SK-N-SH (cell line): ENCODE results near the gene TRUB2. TPM values are rescaled to one million over a fixed set of nuclear protein-coding genes. Genes with fewer than 3 reads are reported as not detected.

Source experiments
- CTCF ChIA-PET: fragments of 300-600, 350-600 bp; formaldehyde crosslinking; extraction: SDS; loops from one replicate; lab custom pipeline; 2021; lab: Yijun Ruan, JAX
- POLR2A ChIA-PET: fragments of 350-600 bp; sonication (Branson Sonifier 250); formaldehyde crosslinking; extraction: SDS; loops from one replicate; lab custom pipeline; 2020; ENCODE audit warnings: antibody characterized with exemption, inconsistent platforms; lab: Yijun Ruan, JAX
- DNase-seq: peaks from one replicate; pipeline ENCODE4 v3.0.0; 2012
- H2AFZ ChIP-seq: fragments of 200-600 bp; sonication (generic); 2 replicates; pipeline ENCODE4 v1.8.1; 2016; ENCODE audit warnings: antibody characterized with exemption, mild to moderate bottlenecking, low read depth
- H3F3A ChIP-seq: fragments of 200-600 bp; sonication (generic); replicated peaks from 2 replicates; pipeline ENCODE3; 2016; ENCODE audit warnings: antibody characterized with exemption, mild to moderate bottlenecking; ENCODE audit not compliant: insufficient read depth
- H3K27ac ChIP-seq, 2 experiments: fragments of 200-500 bp in 1 of 2; fragments of 200-600 bp in 1 of 2; sonication (Bioruptor generic) in 1 of 2; sonication (generic), shearing (Covaris generic) in 1 of 2; 2 replicates each; pipeline versions ENCODE4 v1.5.1 to v1.6.1; 2014 to 2016; ENCODE audit warnings: low read depth in 2 of 2, inconsistent platforms in 1 of 2, low read length in 1 of 2, mild to moderate bottlenecking in 1 of 2, mixed read lengths in 1 of 2
- H3K27me3 ChIP-seq: fragments of 200-600 bp; sonication (generic), shearing (Covaris generic); 2 replicates; pipeline ENCODE4 v1.6.1; 2016; ENCODE audit warnings: mixed run types; ENCODE audit not compliant: insufficient read depth
- H3K36me3 ChIP-seq, 2 experiments: fragments of 200-500 bp in 1 of 2; fragments of 200-600 bp in 1 of 2; sonication (Bioruptor generic) in 1 of 2; sonication (generic) in 1 of 2; replicated peaks in 1 of 2; 2 replicates each; pipeline versions ENCODE3 to v1.5.1; 2014 to 2016; ENCODE audit warnings: low read length in 1 of 2, mild to moderate bottlenecking in 1 of 2; ENCODE audit not compliant: insufficient read depth in 2 of 2, control insufficient read depth in 1 of 2
- H3K4me1 ChIP-seq, 2 experiments: fragments of 200-500 bp in 1 of 2; fragments of 200-600 bp in 1 of 2; sonication (Bioruptor generic) in 1 of 2; sonication (generic), shearing (Covaris generic) in 1 of 2; 2 replicates each; pipeline versions ENCODE4 v1.5.1 to v1.6.1; 2014 to 2016; ENCODE audit warnings: low read depth in 1 of 2, low read length in 1 of 2, mixed run types in 1 of 2; ENCODE audit not compliant: insufficient read depth in 2 of 2, control insufficient read depth in 1 of 2
- H3K4me2 ChIP-seq: fragments of 200-600 bp; sonication (generic), shearing (Covaris generic); 2 replicates; pipeline ENCODE4 v1.6.1; 2017; ENCODE audit warnings: mixed run types
- H3K4me3 ChIP-seq, 2 experiments: fragments of 200-500 bp in 1 of 2; fragments of 200-600 bp in 1 of 2; sonication (Bioruptor generic) in 1 of 2; sonication (generic), shearing (Covaris generic) in 1 of 2; 2 replicates each; pipeline versions ENCODE4 v1.5.1 to v1.8.1; 2014 to 2016; ENCODE audit warnings: low read depth in 2 of 2, inconsistent platforms in 1 of 2, low read length in 1 of 2, mild to moderate bottlenecking in 1 of 2, mixed read lengths in 1 of 2, moderate library complexity in 1 of 2
- H3K79me2 ChIP-seq: fragments of 200-600 bp; sonication (generic); 2 replicates; pipeline ENCODE4 v1.8.1; 2017; ENCODE audit warnings: mild to moderate bottlenecking; ENCODE audit not compliant: insufficient read depth
- H3K9ac ChIP-seq: fragments of 200-600 bp; sonication (generic); 2 replicates; pipeline ENCODE4 v1.6.1; 2017; ENCODE audit warnings: mixed run types
- H3K9me2 ChIP-seq: fragments of 200-600 bp; sonication (generic); 2 replicates; pipeline ENCODE4 v1.6.1; 2017; ENCODE audit warnings: mixed run types
- H3K9me3 ChIP-seq: fragments of 200-600 bp; sonication (generic); 2 replicates; pipeline ENCODE4 v1.6.1; 2017; ENCODE audit warnings: mixed run types, mild to moderate bottlenecking, moderate library complexity
- H4K20me1 ChIP-seq: fragments of 200-600 bp; sonication (generic); 2 replicates; pipeline ENCODE4 v1.6.1; 2017; ENCODE audit warnings: mild to moderate bottlenecking, mixed run types; ENCODE audit not compliant: insufficient read depth
- CHD2 ChIP-seq: fragments of 150-350 bp; IDR thresholded peaks from 2 replicates; pipeline ENCODE4 v1.6.1; 2018; ENCODE audit warnings: low read length; ENCODE audit not compliant: partially characterized antibody
- CTCF ChIP-seq: fragments of 200-600 bp; sonication (generic); IDR thresholded peaks from 2 replicates; pipeline ENCODE4 v1.6.1; 2017; ENCODE audit warnings: antibody characterized with exemption, mild to moderate bottlenecking, moderate library complexity
- EZH2phosphoT487 ChIP-seq: fragments of 200-600 bp; sonication (generic); IDR thresholded peaks from 2 replicates; pipeline ENCODE4 v1.6.1; 2017; ENCODE audit warnings: low read depth, mixed run types, mild to moderate bottlenecking, antibody characterized with exemption, moderate library complexity, borderline replicate concordance
- FOXM1 ChIP-seq: IDR thresholded peaks from 2 replicates; pipeline ENCODE4 v1.4.0; 2012; ENCODE audit warnings: low read depth, mild to moderate bottlenecking
- GATA2 ChIP-seq: sonication (generic); formaldehyde crosslinking; IDR thresholded peaks from 2 replicates; pipeline ENCODE4 v1.5.0; 2020; ENCODE audit warnings: mild to moderate bottlenecking, missing genetic modification reagents
- NFIC ChIP-seq: IDR thresholded peaks from 2 replicates; pipeline ENCODE4 v1.4.0; 2012; ENCODE audit warnings: borderline replicate concordance
- RAD21 ChIP-seq: IDR thresholded peaks from 2 replicates; pipeline ENCODE4 v1.6.1; 2012; ENCODE audit warnings: mild to moderate bottlenecking, low read length
- RXRA ChIP-seq: IDR thresholded peaks from 2 replicates; pipeline ENCODE4 v1.4.0; 2012; ENCODE audit warnings: low read depth, mild to moderate bottlenecking, borderline replicate concordance
- SMC3 ChIP-seq: IDR thresholded peaks from 2 replicates; pipeline ENCODE4 v1.6.1; 2012; ENCODE audit warnings: low read depth, low read length, improper control_type of control experiment
- TCF12 ChIP-seq: IDR thresholded peaks from 2 replicates; pipeline ENCODE4 v1.4.0; 2012
- USF2 ChIP-seq: fragments of 150-350 bp; IDR thresholded peaks from 2 replicates; pipeline ENCODE4 v1.6.1; 2017; ENCODE audit warnings: antibody characterized with exemption, low read length, low read depth, borderline replicate concordance
- WGBS: methylation state at CpG from one replicate; pipeline ENCODE4 v1.1.6; 2017; ENCODE audit warnings: low lambda C conversion rate; 5-methylcytosine and 5-hydroxymethylcytosine counted together
- polyA plus RNA-seq, 3 experiments: library from polyadenylated mRNA; depleted of rRNA; stranded (reverse); fragments of >200 nt; gene quantifications; 2 replicates each; pipeline ENCODE4 v1.2.3, GENCODE V29; 2012

The TRUB2 gene
- polyA plus RNA-seq, 1 of the 3 experiments (the other 2 are of a cell fraction), result 18.8 TPM

- WGBS, result over 99% methylated on average over 7 of the region's 7 CpGs
- Histone ChIP-seq H3K9me2 (no peaks in the 10 kb centered on the region), H3K4me3 (no peak overlapping the region), H3K27ac (no peak overlapping the region), H3K9me3 (no peaks in the 10 kb centered on the region), H3K36me3 (peaks cover 7 to 9% of the 10 kb centered on the region in 2 experiments), H3F3A (peaks cover 18% of the 10 kb centered on the region), H3K79me2 (peaks cover 18% of the 10 kb centered on the region; the same call in 1 of the 2 replicates), H4K20me1 (0 out of 2 replicates have a peak, but pooled peaks cover 3% of the 10 kb centered on the region), H3K9ac (no peak overlapping the region), H2AFZ (no peak overlapping the region), H3K4me2 (no peak overlapping the region), H3K4me1 (peaks cover 0 to 6% of the 10 kb centered on the region in 2 experiments; a peak in 1 of 4 replicates), H3K27me3 (no peaks in the 10 kb centered on the region)
- ChIA-PET POLR2A (no interaction called here), CTCF (interaction anchor here (1.3 to 1.5 kb wide), 2 partner anchors 28 to 74 kb away, joined by 3 to 5 read pairs; no protein-coding TSS in a partner anchor)
- no peak for TF ChIP-seq GATA2
- no peak for TF ChIP-seq CTCF
- TF ChIP-seq CHD2, result no peak
- TF ChIP-seq RAD21, result no peak
- no peak for TF ChIP-seq USF2
- TF ChIP-seq TCF12, result no peak
- TF ChIP-seq NFIC, result no peak
- no peak for TF ChIP-seq EZH2phosphoT487
- no peak for TF ChIP-seq RXRA
- TF ChIP-seq FOXM1, result no peak
- TF ChIP-seq SMC3, result no peak
- no peak for DNase-seq
Observed at GRCh38 chr9:128337936-128338335, 15.7 kb upstream of the TRUB2 start.

GRCh38 chr9:128335914-128336313 is 13.7 kb upstream of the TRUB2 start:
- Histone ChIP-seq H4K20me1 (no peaks in the 10 kb centered on the region), H3K4me1 (peaks cover 0 to 1% of the 10 kb centered on the region in 2 experiments; a peak in 1 of 4 replicates), H2AFZ (no peak overlapping the region), H3K9me3 (no peaks in the 10 kb centered on the region), H3K9me2 (no peaks in the 10 kb centered on the region), H3K27me3 (no peaks in the 10 kb centered on the region), H3K79me2 (peaks cover 2% of the 10 kb centered on the region; the same call in 1 of the 2 replicates), H3K9ac (no peak overlapping the region), H3K4me3 (no peak overlapping the region), H3K27ac (no peak overlapping the region), H3F3A (peaks cover 13% of the 10 kb centered on the region), H3K36me3 (peaks cover 0 to 15% of the 10 kb centered on the region in 2 experiments), H3K4me2 (no peak overlapping the region)
- POLR2A ChIA-PET, result no interaction called here
- no peak for DNase-seq
- TF ChIP-seq CTCF, result no peak
- 94% methylated on average over 2 of the region's 2 CpGs for WGBS
- CTCF ChIA-PET, result interaction anchor here (0.6 to 1.7 kb wide), 5 partner anchors 11 to 143 kb away, joined by 3 to 9 read pairs (median 3); no protein-coding TSS in a partner anchor
